Activated T-cell treated with anti-CD3 and anti-CD28 coated beads, Interleukin-2, amount 50 U/mL, for 4 hours (primary cell): ENCODE results near the gene NANP. TPM values are rescaled to one million over a fixed set of nuclear protein-coding genes. Genes with fewer than 3 reads are reported as not detected.

ENCODE experiments used
- ATAC-seq, 2 donors: fragments of 200-7000 bp; cut with Tn5 transposase; one replicate each; pipeline ENCODE4 v1.10.0; 2021
- DNase-seq: peaks from one replicate; pipeline ENCODE4 v3.0.0-alpha.2; 2020
- H3K27me3 Mint-ChIP-seq: one replicate; pipeline ENCODE4 v1.8.0; 2021; ENCODE audit warnings: low read depth, mixed read lengths
- H3K36me3 Mint-ChIP-seq: one replicate; pipeline ENCODE4 v1.8.0; 2022; ENCODE audit warnings: mixed read lengths; ENCODE audit not compliant: insufficient read depth
- H3K4me1 Mint-ChIP-seq: one replicate; pipeline ENCODE4 v1.8.0; 2021; ENCODE audit warnings: low read depth, mixed read lengths
- H3K4me3 Mint-ChIP-seq: one replicate; pipeline ENCODE4 v1.8.0; 2021; ENCODE audit warnings: mild to moderate bottlenecking, moderate library complexity, mixed read lengths
- H3K9me3 Mint-ChIP-seq: one replicate; pipeline ENCODE4 v1.8.0; 2021; ENCODE audit warnings: mixed read lengths
- total RNA-seq, 3 donors: library from RNA; stranded (reverse); gene quantifications; one replicate each; pipeline ENCODE4 v1.2.1, GENCODE V29; 2021

The NANP gene
- total RNA-seq, 3 donors from 2014 or later, result 6.7 to 7.8 (median 7.5) TPM

GRCh38 chr20:25570148-25570530 lies 53.7 kb downstream of the NANP start:
- ATAC-seq (no peak), DNase-seq (no peak)
- no peaks in the 10 kb centered on the region for H3K27me3 Mint-ChIP-seq
- no peak overlapping the region for H3K4me3 Mint-ChIP-seq
- no peaks in the 10 kb centered on the region for H3K9me3 Mint-ChIP-seq
- no peaks in the 10 kb centered on the region for H3K36me3 Mint-ChIP-seq
- H3K4me1 Mint-ChIP-seq, result peaks cover 6% of the 10 kb centered on the region

DNA sequence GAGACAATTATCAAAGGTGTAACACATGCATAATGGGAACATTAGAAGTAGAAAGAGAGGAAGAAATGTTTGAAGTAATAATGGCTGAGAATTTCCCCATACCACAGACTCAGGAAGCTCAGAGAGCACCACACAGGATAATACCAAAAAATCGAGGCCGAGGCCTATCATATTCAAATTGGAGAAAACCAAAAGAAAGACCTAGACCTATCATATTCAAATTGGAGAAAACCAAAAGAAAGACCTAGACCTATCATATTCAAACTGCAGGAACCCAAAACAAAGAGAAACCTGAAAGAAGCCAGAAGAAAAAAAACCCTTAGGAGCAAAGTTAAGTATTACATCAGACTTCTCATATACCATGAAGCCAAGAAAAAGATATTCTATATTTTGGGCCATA lies 56.5 kb downstream of the NANP start:
- H3K4me1 Mint-ChIP-seq, result peaks cover 9% of the 10 kb centered on the region
- ATAC-seq (no peak), DNase-seq (no peak)
- no peaks in the 10 kb centered on the region for H3K27me3 Mint-ChIP-seq
- H3K9me3 Mint-ChIP-seq, result no peaks in the 10 kb centered on the region
- H3K36me3 Mint-ChIP-seq, result no peaks in the 10 kb centered on the region
- H3K4me3 Mint-ChIP-seq, result no peak overlapping the region

- H3K36me3 Mint-ChIP-seq, result no peaks in the 10 kb centered on the region
- ATAC-seq (no peak), DNase-seq (no peak)
- no peaks in the 10 kb centered on the region for H3K9me3 Mint-ChIP-seq
- H3K4me1 Mint-ChIP-seq, result peaks cover 9% of the 10 kb centered on the region
- no peak overlapping the region for H3K4me3 Mint-ChIP-seq
- no peaks in the 10 kb centered on the region for H3K27me3 Mint-ChIP-seq
Measured at GRCh38 chr20:25566821-25567220, 57.0 kb downstream of the NANP start.

- Mint-ChIP-seq H3K27me3 (no peaks in the 10 kb centered on the region), H3K36me3 (no peaks in the 10 kb centered on the region), H3K9me3 (no peaks in the 10 kb centered on the region), H3K4me1 (peaks cover 9% of the 10 kb centered on the region), H3K4me3 (no peak overlapping the region)
- ATAC-seq, result no peak
- DNase-seq, result no peak
Measured at GRCh38 chr20:25565578-25566157, 58.1 kb downstream of the NANP start.

GRCh38 chr20:25563876-25564275 lies 59.9 kb downstream of the NANP start:
- ATAC-seq (no peak), DNase-seq (no peak)
- Mint-ChIP-seq H3K4me3 (no peak overlapping the region), H3K9me3 (no peaks in the 10 kb centered on the region), H3K36me3 (no peaks in the 10 kb centered on the region), H3K27me3 (no peaks in the 10 kb centered on the region), H3K4me1 (peaks cover 9% of the 10 kb centered on the region)

DNA sequence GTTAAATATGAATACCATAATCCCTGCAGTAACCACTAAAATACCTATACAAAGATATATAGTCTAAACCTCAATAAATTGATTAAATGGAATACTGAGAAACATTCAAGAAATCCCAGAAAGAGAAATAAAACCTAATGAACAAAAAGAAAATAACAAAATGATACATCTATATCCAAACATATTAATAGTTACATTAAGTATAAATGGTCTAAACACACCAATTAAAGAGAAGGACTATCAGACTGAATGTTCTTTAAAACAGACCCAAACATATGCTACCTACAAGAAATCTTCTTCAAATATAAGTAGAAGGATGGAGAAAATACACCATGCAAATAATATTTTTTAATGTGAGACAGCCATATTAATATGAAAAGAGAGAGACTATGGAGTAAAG lies 60.5 kb downstream of the NANP start:
- peaks cover 9% of the 10 kb centered on the region for H3K4me1 Mint-ChIP-seq
- no peaks in the 10 kb centered on the region for H3K27me3 Mint-ChIP-seq
- no peaks in the 10 kb centered on the region for H3K36me3 Mint-ChIP-seq
- H3K9me3 Mint-ChIP-seq, result no peaks in the 10 kb centered on the region
- ATAC-seq (no peak), DNase-seq (no peak)
- no peak overlapping the region for H3K4me3 Mint-ChIP-seq

Other genes with a start within 250 kb of the NANP start
- gene ABHD12, start 233.2 kb downstream of the NANP start, total RNA-seq, result 10 to 100 TPM; 21.9 to 22.6 (median 22.3) TPM
- gene GINS1, start 216.3 kb downstream of the NANP start, total RNA-seq, result 10 to 100 TPM; 15.3 to 25.4 (median 18.3) TPM
- gene NINL, start 38.5 kb downstream of the NANP start, total RNA-seq, result under 1 TPM; 0.61 to 0.71 (median 0.66) TPM
- gene ZNF337, start 72.8 kb upstream of the NANP start, total RNA-seq, result 1 to 10 TPM; 7.5 to 7.6 (median 7.6) TPM